HCEC 1CT (cell line): ENCODE measurements around the gene SKAP2.

ENCODE experiments used
- DNase-seq: peaks from one replicate; pipeline ENCODE4 v3.0.0-alpha.2; 2017

Gene SKAP2

DNA sequence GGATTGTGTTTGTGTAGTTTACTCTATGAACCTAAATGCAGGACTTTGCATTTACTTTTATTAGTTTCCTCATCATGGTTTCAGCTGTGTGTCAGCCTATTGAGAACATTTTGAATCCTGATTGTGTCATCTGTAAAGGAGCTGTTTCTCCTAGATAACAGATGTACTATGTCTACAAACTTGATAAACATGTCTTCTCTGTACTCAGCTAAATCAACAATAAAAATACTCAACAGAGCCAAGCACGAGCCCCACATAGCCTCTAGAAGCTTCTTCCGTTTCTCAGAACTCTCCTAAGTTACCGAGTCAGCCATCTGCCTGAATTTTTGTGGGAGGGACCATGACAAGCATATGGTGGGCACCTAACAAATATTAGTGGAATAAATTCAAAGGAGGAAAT, 234.7 kb downstream of the SKAP2 start:
- no peak for DNase-seq

GRCh38 chr7:26627891-26628341, 236.5 kb downstream of the SKAP2 start:
- DNase-seq: no peak

GRCh38 chr7:26627221-26627620, 237.2 kb downstream of the SKAP2 start:
- DNase-seq: no peak

- no peak for DNase-seq
Measured at GRCh38 chr7:26626687-26627086, 237.7 kb downstream of the SKAP2 start.

DNA sequence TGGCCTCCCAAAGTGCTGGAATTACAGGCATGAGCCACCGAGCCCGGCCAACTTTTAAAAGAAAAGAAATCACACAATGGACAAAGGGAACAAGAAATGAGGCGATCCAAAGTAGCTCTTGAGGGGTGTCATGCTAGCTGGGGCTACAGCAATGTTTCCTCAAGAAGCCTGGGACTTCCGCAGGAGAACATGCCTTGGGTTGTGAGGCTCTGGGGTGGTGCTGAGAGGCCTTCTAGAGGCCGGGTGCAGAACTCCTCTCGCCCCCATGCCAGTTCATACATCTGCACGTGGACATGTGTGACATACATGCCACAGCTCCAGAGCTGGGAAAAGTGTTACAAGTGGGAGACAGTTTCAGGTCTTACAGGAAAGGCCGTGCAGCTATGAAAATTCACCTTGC, 238.2 kb downstream of the SKAP2 start:
- DNase-seq: no peak

DNA sequence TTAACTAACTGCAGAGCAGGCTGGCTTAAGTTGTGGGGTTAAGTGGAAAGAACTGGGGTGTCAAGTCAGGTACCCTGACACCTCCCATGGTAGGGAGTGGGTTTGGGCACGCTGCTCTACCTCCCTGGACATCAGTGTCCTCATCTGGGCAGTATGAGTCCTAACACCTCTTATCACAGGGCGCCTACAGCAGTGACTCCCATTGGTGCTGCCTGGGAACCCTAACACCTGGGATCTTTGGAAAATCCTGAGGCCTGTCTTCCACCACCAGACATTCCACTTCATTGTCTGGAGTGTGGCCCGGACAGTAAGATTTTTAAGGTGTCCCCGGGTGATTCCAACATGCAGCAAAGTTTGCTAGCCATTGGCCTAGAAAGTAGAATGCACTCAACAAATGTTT, 239.1 kb downstream of the SKAP2 start:
- no peak for DNase-seq

GRCh38 chr7:26624839-26625238, 239.6 kb downstream of the SKAP2 start:
- DNase-seq: no peak

DNA sequence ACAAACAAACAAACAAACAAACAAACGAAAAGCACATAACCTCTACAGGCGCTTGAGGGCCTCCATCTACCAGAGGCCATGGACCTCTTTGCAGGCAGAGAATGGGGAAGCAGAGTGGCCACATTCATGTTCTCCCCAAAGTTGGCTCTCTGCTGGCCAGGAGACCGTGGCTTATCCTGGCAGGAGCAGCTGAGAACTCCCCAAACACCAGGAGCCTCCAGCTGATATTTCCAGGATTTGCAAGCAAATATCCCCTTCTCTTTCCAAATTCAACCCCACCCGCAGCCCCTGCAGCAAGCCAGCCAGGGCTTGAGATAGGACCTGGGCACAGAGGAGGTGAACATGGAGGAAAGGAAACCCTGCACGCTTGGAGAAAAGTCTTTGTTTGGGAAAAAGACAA, 240.0 kb downstream of the SKAP2 start:
- no peak for DNase-seq

- no peak for DNase-seq
Measured at GRCh38 chr7:26620352-26620751, 244.0 kb downstream of the SKAP2 start.

- no peak for DNase-seq
Measured at GRCh38 chr7:26619348-26619984, 244.9 kb downstream of the SKAP2 start.

GRCh38 chr7:26618898-26619297, 245.5 kb downstream of the SKAP2 start:
- no peak for DNase-seq

- DNase-seq: no peak
Measured at GRCh38 chr7:26618449-26618848, 245.9 kb downstream of the SKAP2 start.
